Right lobe of liver (tissue), 6 donors: Measurements from ENCODE around the gene MMAB. TPM values are rescaled to one million over a fixed set of nuclear protein-coding genes. Genes with fewer than 3 reads are reported as not detected.

Experiments
- ATAC-seq, 4 donors: fragments of 200-7000 bp; cut with Tn5 transposase; one replicate each; pipeline ENCODE4 v1.9.1; 2020; ENCODE audit warnings: mild to moderate bottlenecking in 4 of 4, moderate library complexity in 4 of 4
- DNase-seq, 3 donors: peaks; one replicate each; pipeline ENCODE4 v3.0.0-alpha.2; 2020
- H3K27ac ChIP-seq, 3 donors: fragments of 200-600 bp; one replicate each; pipeline ENCODE4 v1.8.0; 2022
- H3K27me3 ChIP-seq, 2 donors: fragments of 200-600 bp; one replicate each; pipeline ENCODE4 v1.8.0; 2022
- H3K36me3 ChIP-seq, 4 donors: fragments of 200-600 bp; sonication (generic) in 1 of 4; one replicate each; pipeline versions ENCODE4 v1.5.1 to v1.8.0; 2017 to 2022; ENCODE audit warnings: control low read depth in 1 of 4
- H3K4me1 ChIP-seq, 4 donors: fragments of 200-600 bp; sonication (generic) in 1 of 4; one replicate each; pipeline versions ENCODE4 v1.5.1 to v1.8.0; 2017 to 2022; ENCODE audit warnings: control low read depth in 1 of 4
- H3K4me3 ChIP-seq, 3 donors: fragments of 200-600 bp; one replicate each; pipeline ENCODE4 v1.8.0; 2022
- H3K9me3 ChIP-seq, 4 donors: fragments of 200-600 bp; sonication (generic) in 1 of 4; one replicate each; pipeline versions ENCODE4 v1.5.1 to v1.8.0; 2017 to 2022; ENCODE audit warnings: control low read depth in 1 of 4
- POLR2A ChIP-seq: fragments of 450-650 bp; IDR thresholded peaks from one replicate; pipeline ENCODE4 v1.6.1; 2017; ENCODE audit warnings: antibody characterized with exemption, mild to moderate bottlenecking
- WGBS: methylation state at CpG from one replicate; pipeline ENCODE4 v1.1.6; 2018; ENCODE audit warnings: low coverage, low lambda C conversion rate; ENCODE audit not compliant: insufficient coverage; ENCODE audit errors: missing lambda C conversion rate; 5-methylcytosine and 5-hydroxymethylcytosine counted together
- intact Hi-C, 2 donors: fragments of 100-400 bp; cut with DNase I; formaldehyde crosslinking; loops; one replicate each; pipeline versions ENCODE4 v1.11.2 to v1.14.1; 2022
- total RNA-seq, 6 experiments: library from RNA; depleted of rRNA in 2 of 6; stranded (reverse); fragments of >200 nt in 2 of 6; fragmentation: NEBNext Ultra II Directional in 3 of 6; extraction: Animal tissue kit (Norgen Biotek cat#: 25700) in 3 of 6; gene quantifications; one replicate each; pipeline versions ENCODE4 v1.1.0 to v1.2.4, GENCODE V29; 2016 to 2023
- TF ChIP-seq, protein P1 (sequence below), 4 donors: fragments of 200-600 bp in 3 of 4; fragments of 450-650 bp in 1 of 4; IDR thresholded peaks; one replicate each; pipeline versions ENCODE4 v1.5.1 to v1.8.0; 2016 to 2022; ENCODE audit warnings: antibody characterized with exemption in 4 of 4, mild to moderate bottlenecking in 2 of 4
- donor health status: DM: no; HTN: yes; CAD: no.
- donor health status: DM: no; HTN: no; CAD: no.
- donor health status: DM: no; HTN: no; CAD: no.
- donor health status: DM: no; HTN: yes; CAD: no.
- donor health status: DM: no; HTN: yes; CAD: no.

MMAB gene
- total RNA-seq, 6 experiments from 2014 or later, result 42.6 to 99.8 (median 65.2) TPM

DNA sequence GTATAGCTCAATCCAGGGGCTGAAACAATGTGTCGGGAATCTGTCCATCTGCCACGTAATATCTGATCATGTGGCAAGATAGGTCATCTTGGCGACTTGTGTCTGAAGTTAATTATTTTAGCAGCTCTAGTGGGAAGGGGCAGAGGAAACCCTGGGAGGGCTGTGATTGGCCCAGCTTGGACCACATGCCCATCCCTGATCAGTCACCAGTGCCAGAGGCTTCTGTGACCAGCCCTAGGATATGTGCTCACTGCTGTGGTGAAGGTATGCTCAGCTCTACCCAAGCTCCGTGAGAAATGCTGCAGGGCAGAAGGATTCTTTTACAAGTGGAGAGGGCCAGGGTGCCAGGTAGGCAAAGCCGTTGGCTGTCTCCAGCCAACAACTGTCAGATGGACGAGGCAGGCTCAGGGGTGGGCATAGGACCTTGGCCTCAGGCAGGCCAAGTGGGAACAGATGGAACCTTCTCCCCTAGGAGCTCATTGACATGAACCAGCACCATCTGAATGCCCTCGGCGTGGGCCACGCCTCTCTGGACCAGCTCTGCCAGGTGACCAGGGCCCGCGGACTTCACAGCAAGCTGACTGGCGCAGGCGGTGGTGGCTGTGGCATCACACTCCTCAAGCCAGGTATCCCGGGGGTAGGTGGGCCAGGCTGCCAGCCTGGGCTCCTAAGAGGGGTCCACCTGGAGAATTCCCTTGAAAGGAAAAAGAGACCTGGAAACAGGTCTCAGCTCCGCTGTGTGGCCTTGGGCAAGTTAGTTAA lies 21.4 kb upstream of the MMAB start:
- 64% methylated on average over 8 of the region's 15 CpGs for WGBS
- Histone ChIP-seq H3K27me3 (no peaks in the 10 kb centered on the region), H3K4me1 (peaks cover 0 to 14% (median 6%) of the 10 kb centered on the region in 4 donors), H3K36me3 (peaks cover 0 to 36% (median 3%) of the 10 kb centered on the region in 4 donors), H3K9me3 (no peaks in the 10 kb centered on the region), H3K27ac (no peak overlapping the region), H3K4me3 (no peak overlapping the region)
- DNase-seq (no peak), ATAC-seq (peak in 1 of 4 donors; percentile 19)
- intact Hi-C loops, result loop anchor here (5.0 to 10.0 kb wide), 3 partner anchors 70 to 183 kb away; no protein-coding TSS in a partner anchor
- TF ChIP-seq, protein P1, sequence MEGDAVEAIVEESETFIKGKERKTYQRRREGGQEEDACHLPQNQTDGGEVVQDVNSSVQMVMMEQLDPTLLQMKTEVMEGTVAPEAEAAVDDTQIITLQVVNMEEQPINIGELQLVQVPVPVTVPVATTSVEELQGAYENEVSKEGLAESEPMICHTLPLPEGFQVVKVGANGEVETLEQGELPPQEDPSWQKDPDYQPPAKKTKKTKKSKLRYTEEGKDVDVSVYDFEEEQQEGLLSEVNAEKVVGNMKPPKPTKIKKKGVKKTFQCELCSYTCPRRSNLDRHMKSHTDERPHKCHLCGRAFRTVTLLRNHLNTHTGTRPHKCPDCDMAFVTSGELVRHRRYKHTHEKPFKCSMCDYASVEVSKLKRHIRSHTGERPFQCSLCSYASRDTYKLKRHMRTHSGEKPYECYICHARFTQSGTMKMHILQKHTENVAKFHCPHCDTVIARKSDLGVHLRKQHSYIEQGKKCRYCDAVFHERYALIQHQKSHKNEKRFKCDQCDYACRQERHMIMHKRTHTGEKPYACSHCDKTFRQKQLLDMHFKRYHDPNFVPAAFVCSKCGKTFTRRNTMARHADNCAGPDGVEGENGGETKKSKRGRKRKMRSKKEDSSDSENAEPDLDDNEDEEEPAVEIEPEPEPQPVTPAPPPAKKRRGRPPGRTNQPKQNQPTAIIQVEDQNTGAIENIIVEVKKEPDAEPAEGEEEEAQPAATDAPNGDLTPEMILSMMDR (IDR thresholded peaks at IDR 0.05), result no peak
- TF ChIP-seq POLR2A, result peak; percentile 80

- no peak for DNase-seq
- Histone ChIP-seq H3K27ac (no peak overlapping the region), H3K36me3 (peaks cover 0 to 36% (median 3%) of the 10 kb centered on the region in 4 donors), H3K4me1 (peaks cover 0 to 19% (median 10%) of the 10 kb centered on the region in 4 donors), H3K4me3 (no peak overlapping the region), H3K9me3 (no peaks in the 10 kb centered on the region), H3K27me3 (no peaks in the 10 kb centered on the region)
- TF ChIP-seq, protein P1 (IDR thresholded peaks at IDR 0.05), result no peak
- TF ChIP-seq POLR2A, result no peak
- WGBS, result 44% methylated on average over 6 of the region's 9 CpGs
- ATAC-seq, result no peak
- intact Hi-C loops, result loop anchor here in 1 of 2 donors (10.0 kb wide), 1 partner anchor 68 kb away; no protein-coding TSS in a partner anchor
Observed at GRCh38 chr12:109592905-109593272, 19.6 kb upstream of the MMAB start.

- peaks cover 0 to 19% (median 7%) of the 10 kb centered on the region in 4 donors for H3K4me1 ChIP-seq
- H3K36me3 ChIP-seq, result peaks cover 0 to 36% (median 3%) of the 10 kb centered on the region in 4 donors
- peak; percentile 55 to 84 (median 72) for DNase-seq
Observed at GRCh38 chr12:109592195-109592904, 19.0 kb upstream of the MMAB start.

DNA sequence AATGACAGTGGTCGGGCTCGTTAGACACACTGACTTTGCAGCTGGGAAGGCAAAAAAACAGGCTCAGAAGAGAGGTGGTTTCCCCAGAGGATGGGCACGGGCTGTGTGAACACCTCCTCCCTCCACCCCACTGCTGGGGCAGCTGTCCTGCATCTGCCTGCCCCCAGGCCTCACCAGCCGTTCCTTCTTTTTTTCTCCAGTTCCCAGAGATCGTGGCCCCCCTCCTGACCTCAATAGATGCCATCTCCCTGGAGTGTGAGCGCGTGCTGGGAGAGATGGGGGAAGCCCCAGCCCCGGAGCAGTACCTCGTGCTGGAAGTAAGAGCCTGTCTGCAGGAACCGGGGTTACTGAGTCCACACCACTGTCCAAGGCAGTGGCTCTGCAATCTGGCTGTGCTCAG lies 17.7 kb upstream of the MMAB start:
- intact Hi-C loops, result loop anchor here in 1 of 2 donors (10.0 kb wide), 1 partner anchor 66 kb away; no protein-coding TSS in a partner anchor
- Histone ChIP-seq H3K4me3 (no peak overlapping the region), H3K27me3 (no peaks in the 10 kb centered on the region), H3K36me3 (peaks cover 0 to 35% (median 3%) of the 10 kb centered on the region in 4 donors), H3K4me1 (peaks cover 0 to 19% (median 6%) of the 10 kb centered on the region in 4 donors), H3K9me3 (no peaks in the 10 kb centered on the region), H3K27ac (no peak overlapping the region)
- no peak for TF ChIP-seq POLR2A
- TF ChIP-seq, protein P1 (IDR thresholded peaks at IDR 0.05), result no peak
- no peak for DNase-seq
- no peak for ATAC-seq
- WGBS, result 58% methylated on average over 4 of the region's 10 CpGs

More at GRCh38 chr12:109592195-109592904, 19.0 kb upstream of the MMAB start:
- no peak overlapping the region for H3K4me3 ChIP-seq
- WGBS, result 71% methylated on average over 9 of the region's 19 CpGs
- no peaks in the 10 kb centered on the region for H3K27me3 ChIP-seq
- H3K9me3 ChIP-seq, result no peaks in the 10 kb centered on the region
- H3K27ac ChIP-seq, result no peak overlapping the region
- intact Hi-C loops, result loop anchor here in 1 of 2 donors (10.0 kb wide), 1 partner anchor 68 kb away; no protein-coding TSS in a partner anchor
- peak; percentile 23 to 71 (median 64) for ATAC-seq
- TF ChIP-seq, protein P1 (IDR thresholded peaks at IDR 0.05), result peak in 3 of 4 donors; percentile 37 to 46 (median 46)
- TF ChIP-seq POLR2A, result no peak
